IMR-90 (cell line): ENCODE measurements around the gene ARL2.
"Not testable (repeated sequence)": the region's sequence is repeated elsewhere in the genome, so short reads cannot be mapped to it uniquely, and the experiment has no call there.

Source experiments
- CHD1 ChIP-seq: IDR thresholded peaks from 2 replicates; pipeline ENCODE4 v1.6.1; 2012; ENCODE audit warnings: low read depth, low read length, improper control_type of control experiment
- POLR2A ChIP-seq: IDR thresholded peaks from 2 replicates; pipeline ENCODE4 v1.6.1; 2012; ENCODE audit warnings: mild to moderate bottlenecking, low read depth, low read length
- RAD21 ChIP-seq: IDR thresholded peaks from 2 replicates; pipeline ENCODE4 v1.6.1; 2012; ENCODE audit warnings: low read length, improper control_type of control experiment

- TF ChIP-seq POLR2A, RAD21, CHD1: not testable (repeated sequence)
These were observed 10.0 kb upstream of the ARL2 start for GRCh38 chr11:65003968-65004367.
